ENCODE measurements around the gene LRRC47.

The LRRC47 gene

DNA sequence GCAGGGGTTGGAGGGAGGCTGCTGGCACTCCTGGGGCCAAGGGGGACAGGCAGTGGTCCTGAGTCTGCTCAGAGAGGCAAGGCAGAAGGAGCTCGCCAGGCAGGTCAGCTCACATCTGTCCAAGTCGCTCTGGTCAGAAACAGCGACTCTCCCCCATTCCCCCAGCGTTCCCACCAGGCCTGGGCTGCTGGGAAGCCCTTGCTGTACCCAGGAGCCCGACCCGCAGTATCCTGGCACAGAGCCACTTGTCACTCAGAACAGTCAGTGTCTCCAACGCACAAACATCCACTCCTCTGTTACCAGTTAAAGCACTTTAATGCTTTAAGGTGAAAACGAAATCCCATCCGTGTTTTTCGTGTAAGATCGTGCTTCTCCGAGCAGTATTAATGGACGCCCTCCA lies 60.6 kb downstream of the LRRC47 start:
- no peak overlapping the region for H3K4me3 ChIP-seq (replicated peaks; ENCODE audit: insufficient read depth, low read length)
- TF ChIP-seq, protein P1, sequence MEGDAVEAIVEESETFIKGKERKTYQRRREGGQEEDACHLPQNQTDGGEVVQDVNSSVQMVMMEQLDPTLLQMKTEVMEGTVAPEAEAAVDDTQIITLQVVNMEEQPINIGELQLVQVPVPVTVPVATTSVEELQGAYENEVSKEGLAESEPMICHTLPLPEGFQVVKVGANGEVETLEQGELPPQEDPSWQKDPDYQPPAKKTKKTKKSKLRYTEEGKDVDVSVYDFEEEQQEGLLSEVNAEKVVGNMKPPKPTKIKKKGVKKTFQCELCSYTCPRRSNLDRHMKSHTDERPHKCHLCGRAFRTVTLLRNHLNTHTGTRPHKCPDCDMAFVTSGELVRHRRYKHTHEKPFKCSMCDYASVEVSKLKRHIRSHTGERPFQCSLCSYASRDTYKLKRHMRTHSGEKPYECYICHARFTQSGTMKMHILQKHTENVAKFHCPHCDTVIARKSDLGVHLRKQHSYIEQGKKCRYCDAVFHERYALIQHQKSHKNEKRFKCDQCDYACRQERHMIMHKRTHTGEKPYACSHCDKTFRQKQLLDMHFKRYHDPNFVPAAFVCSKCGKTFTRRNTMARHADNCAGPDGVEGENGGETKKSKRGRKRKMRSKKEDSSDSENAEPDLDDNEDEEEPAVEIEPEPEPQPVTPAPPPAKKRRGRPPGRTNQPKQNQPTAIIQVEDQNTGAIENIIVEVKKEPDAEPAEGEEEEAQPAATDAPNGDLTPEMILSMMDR (IDR thresholded peaks at IDR 0.05; ENCODE audit: insufficient read depth, low read length) = no peak
- no peak for TF ChIP-seq GABPA (IDR thresholded peaks at IDR 0.05; ENCODE audit: low read depth)
- no peak for TF ChIP-seq SPI1 (IDR thresholded peaks at IDR 0.05; ENCODE audit: borderline replicate concordance, low read depth)
- TF ChIP-seq, protein P2, sequence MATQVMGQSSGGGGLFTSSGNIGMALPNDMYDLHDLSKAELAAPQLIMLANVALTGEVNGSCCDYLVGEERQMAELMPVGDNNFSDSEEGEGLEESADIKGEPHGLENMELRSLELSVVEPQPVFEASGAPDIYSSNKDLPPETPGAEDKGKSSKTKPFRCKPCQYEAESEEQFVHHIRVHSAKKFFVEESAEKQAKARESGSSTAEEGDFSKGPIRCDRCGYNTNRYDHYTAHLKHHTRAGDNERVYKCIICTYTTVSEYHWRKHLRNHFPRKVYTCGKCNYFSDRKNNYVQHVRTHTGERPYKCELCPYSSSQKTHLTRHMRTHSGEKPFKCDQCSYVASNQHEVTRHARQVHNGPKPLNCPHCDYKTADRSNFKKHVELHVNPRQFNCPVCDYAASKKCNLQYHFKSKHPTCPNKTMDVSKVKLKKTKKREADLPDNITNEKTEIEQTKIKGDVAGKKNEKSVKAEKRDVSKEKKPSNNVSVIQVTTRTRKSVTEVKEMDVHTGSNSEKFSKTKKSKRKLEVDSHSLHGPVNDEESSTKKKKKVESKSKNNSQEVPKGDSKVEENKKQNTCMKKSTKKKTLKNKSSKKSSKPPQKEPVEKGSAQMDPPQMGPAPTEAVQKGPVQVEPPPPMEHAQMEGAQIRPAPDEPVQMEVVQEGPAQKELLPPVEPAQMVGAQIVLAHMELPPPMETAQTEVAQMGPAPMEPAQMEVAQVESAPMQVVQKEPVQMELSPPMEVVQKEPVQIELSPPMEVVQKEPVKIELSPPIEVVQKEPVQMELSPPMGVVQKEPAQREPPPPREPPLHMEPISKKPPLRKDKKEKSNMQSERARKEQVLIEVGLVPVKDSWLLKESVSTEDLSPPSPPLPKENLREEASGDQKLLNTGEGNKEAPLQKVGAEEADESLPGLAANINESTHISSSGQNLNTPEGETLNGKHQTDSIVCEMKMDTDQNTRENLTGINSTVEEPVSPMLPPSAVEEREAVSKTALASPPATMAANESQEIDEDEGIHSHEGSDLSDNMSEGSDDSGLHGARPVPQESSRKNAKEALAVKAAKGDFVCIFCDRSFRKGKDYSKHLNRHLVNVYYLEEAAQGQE (IDR thresholded peaks at IDR 0.05; ENCODE audit: insufficient replicate concordance, low read depth) = no peak
- TF ChIP-seq POLR2AphosphoS5 (IDR thresholded peaks at IDR 0.05; ENCODE audit: low read depth) = no peak
- H3K27ac ChIP-seq (replicated peaks) = no peak overlapping the region
- peaks cover 5% of the 10 kb centered on the region for H3K27me3 ChIP-seq (ENCODE audit: insufficient read depth, poor library complexity, severe bottlenecking)
- DNase-seq (ENCODE audit: low read depth in 1 of 2, low spot score in 1 of 2) = no peak

DNA sequence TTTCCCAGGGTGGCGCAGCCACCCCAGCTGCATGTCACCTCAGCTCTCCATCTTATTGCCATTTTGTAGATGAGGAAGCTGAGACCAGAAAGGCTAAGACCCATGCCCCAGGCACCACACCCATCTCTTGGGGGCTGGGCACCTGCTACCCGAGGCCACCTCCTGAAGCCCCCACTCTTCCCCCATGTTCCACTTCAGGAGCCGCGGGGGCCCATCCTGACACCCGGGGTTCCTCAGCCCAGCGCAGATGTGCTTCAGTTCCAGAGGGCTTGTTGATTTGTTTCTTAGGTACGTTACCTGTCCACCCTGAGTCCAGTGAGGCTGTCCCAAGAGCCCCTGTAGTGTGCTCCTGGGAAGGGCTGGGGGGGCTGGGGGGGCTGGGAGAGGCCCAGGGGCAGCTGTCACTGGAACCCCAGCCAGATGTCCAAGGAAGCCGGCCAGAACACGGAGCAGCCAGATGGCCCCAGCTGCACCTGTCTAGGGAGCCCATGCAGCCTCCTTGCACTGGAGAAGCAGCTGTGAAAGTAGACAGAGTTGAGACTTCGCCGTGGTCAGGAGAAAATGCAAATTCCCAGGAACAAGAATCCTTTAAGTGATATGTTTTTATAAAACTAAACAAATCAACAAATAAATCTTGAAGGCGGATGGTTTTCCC lies 61.1 kb downstream of the LRRC47 start:
- DNase-seq (ENCODE audit: low read depth in 1 of 2, low spot score in 1 of 2) = no peak
- Histone ChIP-seq H3K4me3 (replicated peaks; ENCODE audit: insufficient read depth, low read length) (no peak overlapping the region), H3K27me3 (ENCODE audit: insufficient read depth, poor library complexity, severe bottlenecking) (peaks cover 10% of the 10 kb centered on the region), H3K27ac (replicated peaks) (no peak overlapping the region)
- TF ChIP-seq, protein P2 (IDR thresholded peaks at IDR 0.05; ENCODE audit: insufficient replicate concordance, low read depth) = no peak
- TF ChIP-seq POLR2AphosphoS5 (IDR thresholded peaks at IDR 0.05; ENCODE audit: low read depth) (no peak), SPI1 (IDR thresholded peaks at IDR 0.05; ENCODE audit: borderline replicate concordance, low read depth) (no peak), GABPA (IDR thresholded peaks at IDR 0.05; ENCODE audit: low read depth) (no peak)

DNA sequence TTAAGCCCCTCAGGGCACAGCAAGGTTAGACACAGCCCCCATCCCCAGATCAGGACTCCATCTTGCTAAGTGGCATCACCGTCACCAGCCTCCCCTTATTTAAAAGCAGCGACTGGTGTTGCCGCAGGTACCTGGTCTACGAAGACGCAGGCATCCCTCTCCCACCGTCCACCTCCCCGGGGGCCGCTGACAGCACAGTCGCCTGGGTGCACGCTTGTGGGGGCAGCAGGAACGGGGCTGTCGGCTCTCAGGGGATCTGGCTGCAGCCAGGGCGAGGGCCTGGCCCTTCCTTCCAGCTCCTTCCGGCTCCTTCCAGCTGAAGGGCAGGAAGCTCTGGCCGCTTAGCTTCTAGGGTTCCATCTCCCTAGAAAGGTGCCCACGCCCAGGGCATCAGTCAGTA lies 61.7 kb downstream of the LRRC47 start:
- Histone ChIP-seq H3K27ac (replicated peaks) (no peak overlapping the region), H3K4me3 (replicated peaks; ENCODE audit: insufficient read depth, low read length) (no peak overlapping the region), H3K27me3 (ENCODE audit: insufficient read depth, poor library complexity, severe bottlenecking) (peaks cover 13% of the 10 kb centered on the region)
- TF ChIP-seq SPI1 (IDR thresholded peaks at IDR 0.05; ENCODE audit: borderline replicate concordance, low read depth) = no peak
- TF ChIP-seq, protein P2 (IDR thresholded peaks at IDR 0.05; ENCODE audit: insufficient replicate concordance, low read depth) = no peak
- no peak for TF ChIP-seq POLR2AphosphoS5 (IDR thresholded peaks at IDR 0.05; ENCODE audit: low read depth)
- TF ChIP-seq GABPA (IDR thresholded peaks at IDR 0.05; ENCODE audit: low read depth) = no peak
- TF ChIP-seq, protein P1 (IDR thresholded peaks at IDR 0.05; ENCODE audit: insufficient read depth, low read length) = no peak
- DNase-seq (ENCODE audit: low read depth in 1 of 2, low spot score in 1 of 2) = no peak

All from HL-60 (cell line).